Naive B cell (primary cell): ENCODE results near the gene CDC37. TPM values are rescaled to one million over a fixed set of nuclear protein-coding genes. Genes with fewer than 3 reads are reported as not detected.
"Not testable (repeated sequence)": the region's sequence is repeated elsewhere in the genome, so short reads cannot be mapped to it uniquely, and the experiment has no call there.

ENCODE experiments used
- ATAC-seq, 2 donors: fragments of 150-1000 bp; cut with Tn5 transposase; 2 replicates each; pipeline ENCODE4 v1.10.0; 2021; ENCODE audit warnings: low read depth in 2 of 2, mild to moderate bottlenecking in 2 of 2, moderate library complexity in 2 of 2
- DNase-seq: peaks from one replicate; pipeline ENCODE4 v3.0.0; 2022
- H3K27ac Mint-ChIP-seq, 6 donors: one replicate each; pipeline ENCODE4 v1.8.0; 2020 to 2022; ENCODE audit warnings: mild to moderate bottlenecking in 6 of 6, mixed read lengths in 6 of 6, moderate library complexity in 5 of 6, inconsistent platforms in 2 of 6
- H3K27me3 Mint-ChIP-seq, 3 donors: one replicate each; pipeline ENCODE4 v1.8.0; 2021 to 2022; ENCODE audit warnings: mixed read lengths in 3 of 3, mild to moderate bottlenecking in 1 of 3
- H3K36me3 Mint-ChIP-seq, 2 donors: one replicate each; pipeline ENCODE4 v1.8.0; 2020 to 2022; ENCODE audit warnings: mixed read lengths in 2 of 2, inconsistent platforms in 1 of 2, mild to moderate bottlenecking in 1 of 2
- H3K4me1 Mint-ChIP-seq, 3 donors: one replicate each; pipeline ENCODE4 v1.8.0; 2020 to 2022; ENCODE audit warnings: mixed read lengths in 3 of 3, inconsistent platforms in 1 of 3, mild to moderate bottlenecking in 1 of 3, moderate library complexity in 1 of 3
- H3K4me3 Mint-ChIP-seq, 8 donors: one replicate each; pipeline ENCODE4 v1.8.0; 2020 to 2022; ENCODE audit warnings: mild to moderate bottlenecking in 8 of 8, mixed read lengths in 8 of 8, moderate library complexity in 8 of 8, inconsistent platforms in 2 of 8
- H3K9me3 Mint-ChIP-seq, 7 donors: one replicate each; pipeline ENCODE4 v1.8.0; 2020 to 2022; ENCODE audit warnings: mixed read lengths in 7 of 7, mild to moderate bottlenecking in 5 of 7, inconsistent platforms in 2 of 7, moderate library complexity in 1 of 7
- polyA plus RNA-seq, 6 donors: library from polyadenylated mRNA; unstranded; fragments of 300-500 nt; fragmentation: Illumina TruSeq; gene quantifications; one replicate each; pipeline ENCODE4 v1.2.3, GENCODE V29; 2021; ENCODE audit warnings: low read depth in 6 of 6

CDC37 gene
- polyA plus RNA-seq, 6 donors from 2014 or later: 43.9 to 73.1 (median 53.9) TPM

GRCh38 chr19:10379880-10380312, 23.4 kb downstream of the CDC37 start:
- Mint-ChIP-seq H3K36me3 (peaks cover 0 to 8% of the 10 kb centered on the region in 2 donors), H3K4me3 (peak overlapping the region; percentile 86 to 99 (median 96)), H3K4me1 (peaks cover 23 to 30% (median 23%) of the 10 kb centered on the region in 3 donors), H3K9me3 (no peaks in the 10 kb centered on the region), H3K27ac (peak overlapping the region; percentile 78 to 99 (median 96)), H3K27me3 (no peaks in the 10 kb centered on the region)
- ATAC-seq: peak; percentile 2 to 5
- DNase-seq: no peak

DNA sequence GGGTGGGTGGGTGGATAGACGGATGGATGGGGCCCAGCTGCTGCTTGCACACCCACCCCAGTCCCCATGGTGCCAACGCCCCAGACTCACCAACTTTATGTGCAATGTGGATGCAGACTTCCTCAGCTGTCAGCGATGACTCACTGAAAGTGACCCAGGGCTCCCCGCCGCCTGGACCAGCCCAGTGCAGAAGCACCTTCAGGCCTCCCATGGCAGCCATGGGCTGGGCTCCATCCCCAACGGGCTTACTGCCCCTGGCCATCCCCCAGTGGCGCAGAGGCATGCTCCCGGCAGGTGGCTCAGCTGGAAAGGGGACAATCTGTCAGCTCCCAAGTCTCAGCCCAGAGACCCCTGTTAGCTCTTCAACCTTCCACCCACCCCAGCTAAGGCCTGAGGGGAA, 25.2 kb downstream of the CDC37 start:
- DNase-seq (no peak), ATAC-seq (no peak)
- Mint-ChIP-seq H3K4me1 (peaks cover 29 to 42% (median 30%) of the 10 kb centered on the region in 3 donors), H3K27me3 (no peaks in the 10 kb centered on the region), H3K36me3 (peaks cover 0 to 15% of the 10 kb centered on the region in 2 donors), H3K9me3 (no peaks in the 10 kb centered on the region), H3K4me3 (peak overlapping the region in 1 of 8 donors; percentile 59), H3K27ac (no peak overlapping the region)

- H3K27me3 Mint-ChIP-seq, DNase-seq, H3K27ac Mint-ChIP-seq, H3K9me3 Mint-ChIP-seq, ATAC-seq: not testable (repeated sequence)
- H3K36me3 Mint-ChIP-seq: peaks cover 0 to 15% of the 10 kb centered on the region in 2 donors
- H3K4me1 Mint-ChIP-seq: peaks cover 29 to 42% (median 30%) of the 10 kb centered on the region in 3 donors
- peak overlapping the region in 2 of 8 donors; percentile 3 to 49 for H3K4me3 Mint-ChIP-seq
These were observed 26.2 kb downstream of the CDC37 start for GRCh38 chr19:10377140-10377640.

- no peaks in the 10 kb centered on the region for H3K27me3 Mint-ChIP-seq
- DNase-seq (no peak), ATAC-seq (no peak)
- H3K4me1 Mint-ChIP-seq: peaks cover 18 to 31% (median 22%) of the 10 kb centered on the region in 3 donors
- H3K9me3 Mint-ChIP-seq: no peaks in the 10 kb centered on the region
- H3K4me3 Mint-ChIP-seq: no peak overlapping the region
- H3K27ac Mint-ChIP-seq: peak overlapping the region in 1 of 6 donors; percentile 57
- peaks cover 0 to 15% of the 10 kb centered on the region in 2 donors for H3K36me3 Mint-ChIP-seq
These were observed 28.4 kb downstream of the CDC37 start for GRCh38 chr19:10374931-10375330.

DNA sequence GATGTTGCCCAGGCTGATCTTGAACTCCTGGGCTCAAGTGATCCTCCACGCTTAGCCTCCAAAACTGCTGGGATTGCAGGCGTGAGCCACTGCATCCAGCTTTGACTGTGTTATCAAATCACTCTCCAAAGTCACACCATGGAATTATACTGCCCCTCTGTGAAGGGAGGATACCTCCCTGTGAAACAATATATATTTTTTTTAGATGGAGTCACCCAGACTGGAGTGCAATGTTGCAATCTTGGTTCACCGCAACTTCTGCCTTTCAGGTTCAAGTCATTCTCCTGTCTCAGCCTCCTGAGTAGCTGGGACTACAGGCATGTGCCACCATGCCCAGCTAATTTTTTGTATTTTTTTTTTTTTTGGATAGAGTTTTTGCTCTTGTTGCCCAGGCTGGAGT, 30.7 kb downstream of the CDC37 start:
- H3K27ac Mint-ChIP-seq: no peak overlapping the region
- H3K9me3 Mint-ChIP-seq: no peaks in the 10 kb centered on the region
- H3K4me3 Mint-ChIP-seq: no peak overlapping the region
- no peaks in the 10 kb centered on the region for H3K27me3 Mint-ChIP-seq
- ATAC-seq (no peak), DNase-seq (no peak)
- H3K4me1 Mint-ChIP-seq: peaks cover 15 to 19% (median 16%) of the 10 kb centered on the region in 3 donors
- H3K36me3 Mint-ChIP-seq: peaks cover 0 to 15% of the 10 kb centered on the region in 2 donors

DNA sequence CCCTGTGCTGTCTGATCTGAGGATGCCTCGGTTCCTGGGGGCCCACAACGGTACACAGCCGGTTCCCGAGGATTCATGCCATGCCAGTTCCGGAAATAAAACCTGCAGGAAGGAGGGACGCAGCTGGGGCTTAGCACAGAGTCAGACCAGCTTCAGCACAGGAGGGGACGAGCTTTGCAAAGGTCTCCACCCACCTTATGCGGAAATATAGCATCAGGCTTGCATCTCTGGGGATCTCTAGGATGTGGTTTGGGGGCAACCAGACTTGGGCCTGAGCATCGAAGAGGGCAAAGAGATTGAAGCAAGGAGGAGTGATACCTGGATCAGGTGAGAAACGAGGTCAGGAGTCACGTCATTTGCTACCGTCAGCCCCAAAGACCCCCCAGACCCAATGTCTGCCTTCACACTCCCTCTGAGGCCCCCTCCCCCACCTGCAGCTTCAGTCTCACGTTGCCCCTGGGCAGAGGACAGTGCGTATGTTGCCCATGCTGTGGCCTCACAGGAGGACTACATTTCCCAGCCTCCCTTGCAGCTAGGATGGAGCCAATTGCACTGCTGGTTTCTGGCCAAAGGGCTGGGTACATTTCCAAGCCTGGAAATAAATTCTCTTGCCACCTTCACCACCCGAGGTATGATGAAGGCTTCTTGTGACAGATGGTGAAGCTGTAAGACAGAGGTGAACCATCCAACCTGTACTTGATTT, 35.1 kb downstream of the CDC37 start:
- Mint-ChIP-seq H3K36me3 (peaks cover 3 to 9% of the 10 kb centered on the region in 2 donors), H3K27me3 (no peaks in the 10 kb centered on the region)

GRCh38 chr19:10366950-10367512, 36.3 kb downstream of the CDC37 start:
- H3K4me3 Mint-ChIP-seq, H3K9me3 Mint-ChIP-seq, H3K36me3 Mint-ChIP-seq, DNase-seq, H3K4me1 Mint-ChIP-seq, ATAC-seq, H3K27me3 Mint-ChIP-seq: not testable (repeated sequence)
- peak overlapping the region in 1 of 6 donors; percentile 56 for H3K27ac Mint-ChIP-seq

More for the DNA sequence above, 35.1 kb downstream of the CDC37 start:
- Mint-ChIP-seq H3K4me3 (no peak overlapping the region), H3K27ac (peak overlapping the region in 1 of 6 donors; percentile 33), H3K4me1 (peaks cover 6 to 8% (median 6%) of the 10 kb centered on the region in 3 donors), H3K9me3 (no peaks in the 10 kb centered on the region)
- no peak for DNase-seq
- ATAC-seq: no peak

DNA sequence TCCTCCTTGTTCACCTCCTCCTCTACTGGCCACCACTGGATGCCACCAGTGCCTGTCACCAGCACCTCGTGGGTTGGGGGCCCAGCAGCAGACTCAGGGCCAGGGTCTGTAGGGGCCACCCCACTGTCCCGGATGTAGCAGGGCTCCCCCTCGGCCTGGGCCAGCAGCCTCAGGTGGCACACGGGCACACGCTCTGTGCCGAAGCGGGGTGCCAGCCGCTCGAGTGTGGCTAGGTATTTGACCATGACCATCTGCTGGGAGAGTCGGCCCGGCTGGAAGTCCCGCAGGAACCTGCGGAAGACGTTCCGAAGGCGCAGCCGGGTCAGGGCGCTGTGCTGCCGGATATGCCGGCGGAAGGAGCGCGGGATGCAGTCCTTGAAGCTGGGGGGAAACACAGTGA, 37.8 kb downstream of the CDC37 start:
- no peak for DNase-seq
- no peaks in the 10 kb centered on the region for H3K9me3 Mint-ChIP-seq
- ATAC-seq: no peak
- H3K27me3 Mint-ChIP-seq: no peaks in the 10 kb centered on the region
- no peak overlapping the region for H3K27ac Mint-ChIP-seq
- peaks cover 4 to 18% of the 10 kb centered on the region in 2 donors for H3K36me3 Mint-ChIP-seq
- no peak overlapping the region for H3K4me3 Mint-ChIP-seq
- H3K4me1 Mint-ChIP-seq: peaks cover 7 to 11% (median 8%) of the 10 kb centered on the region in 3 donors

- ATAC-seq: no peak
- Mint-ChIP-seq H3K27ac (no peak overlapping the region), H3K4me1 (peaks cover 7 to 11% (median 7%) of the 10 kb centered on the region in 3 donors), H3K36me3 (peaks cover 4 to 16% of the 10 kb centered on the region in 2 donors), H3K27me3 (no peaks in the 10 kb centered on the region), H3K9me3 (no peaks in the 10 kb centered on the region), H3K4me3 (no peak overlapping the region)
- DNase-seq: no peak
These were observed 38.7 kb downstream of the CDC37 start for GRCh38 chr19:10364644-10365043.

DNA sequence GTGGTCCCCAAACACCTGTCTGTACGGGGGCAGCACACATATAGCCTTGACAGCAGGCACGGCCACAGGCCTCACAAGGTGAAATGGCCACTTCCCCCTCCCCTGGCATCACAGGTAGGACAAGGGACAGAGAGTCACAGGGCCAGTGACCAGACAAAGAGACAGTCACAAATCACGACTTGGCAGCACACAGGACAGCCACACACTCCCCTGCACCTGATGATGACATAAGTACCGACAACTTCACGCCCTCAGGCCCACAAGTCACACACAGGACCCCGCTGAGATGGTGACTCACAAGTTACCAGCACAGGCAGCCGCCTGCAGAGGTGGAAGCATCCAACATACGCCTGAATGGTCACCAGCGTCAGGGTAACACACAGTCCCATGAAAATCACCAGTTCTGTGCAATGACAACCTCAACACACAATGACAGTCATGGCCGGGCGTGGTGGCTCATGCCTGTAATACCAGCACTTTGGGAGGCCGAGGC, 39.5 kb downstream of the CDC37 start:
- Mint-ChIP-seq H3K4me1 (peaks cover 5 to 7% (median 5%) of the 10 kb centered on the region in 3 donors), H3K27ac (no peak overlapping the region), H3K4me3 (peak overlapping the region in 1 of 8 donors; percentile 50), H3K27me3 (no peaks in the 10 kb centered on the region), H3K36me3 (peaks cover 4 to 10% of the 10 kb centered on the region in 2 donors), H3K9me3 (no peaks in the 10 kb centered on the region)
- ATAC-seq: no peak
- DNase-seq: no peak

GRCh38 chr19:10362259-10362658, 41.1 kb downstream of the CDC37 start:
- Mint-ChIP-seq H3K4me1 (peaks cover 5 to 7% (median 5%) of the 10 kb centered on the region in 3 donors), H3K36me3 (peaks cover 4 to 10% of the 10 kb centered on the region in 2 donors), H3K4me3 (no peak overlapping the region), H3K27me3 (no peaks in the 10 kb centered on the region), H3K27ac (no peak overlapping the region), H3K9me3 (no peaks in the 10 kb centered on the region)
- DNase-seq (no peak), ATAC-seq (no peak)

- Mint-ChIP-seq H3K9me3 (no peaks in the 10 kb centered on the region), H3K36me3 (peaks cover 4 to 10% of the 10 kb centered on the region in 2 donors), H3K27ac (no peak overlapping the region), H3K27me3 (no peaks in the 10 kb centered on the region), H3K4me3 (no peak overlapping the region), H3K4me1 (peaks cover 5% of the 10 kb centered on the region in 3 donors)
- no peak for DNase-seq
- ATAC-seq: no peak
These were observed 41.8 kb downstream of the CDC37 start for GRCh38 chr19:10361569-10362011.

DNA sequence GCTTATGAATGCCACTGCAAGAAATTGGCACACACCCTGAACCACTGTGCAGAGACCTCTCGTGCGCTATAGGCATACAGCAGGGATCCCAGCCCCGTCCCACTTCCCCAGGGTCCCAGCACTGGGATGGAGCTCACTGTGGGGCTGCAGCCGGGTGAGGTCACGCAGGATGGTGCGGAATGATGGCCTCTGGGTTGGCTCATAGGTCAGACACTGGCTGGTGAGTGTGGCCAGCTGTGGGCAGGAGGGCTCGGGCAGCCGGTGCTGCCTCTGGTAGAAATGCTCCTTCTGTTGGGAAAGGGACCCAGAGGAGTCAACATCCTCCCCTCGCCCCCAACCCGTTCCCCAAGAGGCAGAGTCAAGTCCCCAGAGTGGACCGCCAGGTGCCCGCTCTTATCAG, 46.9 kb downstream of the CDC37 start:
- Mint-ChIP-seq H3K27me3 (no peaks in the 10 kb centered on the region), H3K4me1 (peaks cover 0 to 11% (median 5%) of the 10 kb centered on the region in 3 donors), H3K4me3 (no peak overlapping the region), H3K36me3 (peaks cover 0 to 22% of the 10 kb centered on the region in 2 donors), H3K9me3 (no peaks in the 10 kb centered on the region), H3K27ac (no peak overlapping the region)
- DNase-seq: no peak
- no peak for ATAC-seq
